GM19099 (cell line): ENCODE data around the gene TBX21.

Experiments used
- POLR2A ChIP-seq: IDR thresholded peaks from 3 replicates; pipeline ENCODE4 v1.6.1; 2011; ENCODE audit warnings: low read depth; ENCODE audit not compliant: insufficient read length; ENCODE audit errors: extremely low read depth

The TBX21 gene

GRCh38 chr17:47694581-47695428, 38.2 kb upstream of the TBX21 start:
- no peak for TF ChIP-seq POLR2A

- no peak for TF ChIP-seq POLR2A
These were observed 37.3 kb upstream of the TBX21 start for GRCh38 chr17:47695429-47696376.

- no peak for TF ChIP-seq POLR2A
These were observed 36.1 kb upstream of the TBX21 start for GRCh38 chr17:47696717-47697642.

- TF ChIP-seq POLR2A, result no peak
These were observed 34.9 kb upstream of the TBX21 start for GRCh38 chr17:47697906-47698711.

- no peak for TF ChIP-seq POLR2A
These were observed 34.1 kb upstream of the TBX21 start for GRCh38 chr17:47698749-47699535.

- TF ChIP-seq POLR2A, result no peak
These were observed 33.5 kb upstream of the TBX21 start for GRCh38 chr17:47699536-47699840.

GRCh38 chr17:47700471-47701449, 32.3 kb upstream of the TBX21 start:
- TF ChIP-seq POLR2A, result no peak

- no peak for TF ChIP-seq POLR2A
These were observed 31.4 kb upstream of the TBX21 start for GRCh38 chr17:47701608-47702007.

- TF ChIP-seq POLR2A, result no peak
These were observed 30.5 kb upstream of the TBX21 start for GRCh38 chr17:47702391-47702995.

GRCh38 chr17:47703191-47703591, 29.8 kb upstream of the TBX21 start:
- TF ChIP-seq POLR2A, result no peak

- TF ChIP-seq POLR2A, result no peak
These were observed 29.4 kb upstream of the TBX21 start for GRCh38 chr17:47703671-47704070.

GRCh38 chr17:47704116-47704515, 28.9 kb upstream of the TBX21 start:
- no peak for TF ChIP-seq POLR2A
